SK-N-SH (cell line): ENCODE data around the gene TRIM7. TPM values are rescaled to one million over a fixed set of nuclear protein-coding genes. Genes with fewer than 3 reads are reported as not detected.

Source experiments
- CTCF ChIA-PET: fragments of 300-600, 350-600 bp; formaldehyde crosslinking; extraction: SDS; loops from one replicate; lab custom pipeline; 2021; lab: Yijun Ruan, JAX
- POLR2A ChIA-PET: fragments of 350-600 bp; sonication (Branson Sonifier 250); formaldehyde crosslinking; extraction: SDS; loops from one replicate; lab custom pipeline; 2020; ENCODE audit warnings: antibody characterized with exemption, inconsistent platforms; lab: Yijun Ruan, JAX
- DNase-seq: peaks from one replicate; pipeline ENCODE4 v3.0.0; 2012
- H2AFZ ChIP-seq: fragments of 200-600 bp; sonication (generic); 2 replicates; pipeline ENCODE4 v1.8.1; 2016; ENCODE audit warnings: antibody characterized with exemption, mild to moderate bottlenecking, low read depth
- H3F3A ChIP-seq: fragments of 200-600 bp; sonication (generic); replicated peaks from 2 replicates; pipeline ENCODE3; 2016; ENCODE audit warnings: antibody characterized with exemption, mild to moderate bottlenecking; ENCODE audit not compliant: insufficient read depth
- H3K27ac ChIP-seq, 2 experiments: fragments of 200-500 bp in 1 of 2; fragments of 200-600 bp in 1 of 2; sonication (Bioruptor generic) in 1 of 2; sonication (generic), shearing (Covaris generic) in 1 of 2; 2 replicates each; pipeline versions ENCODE4 v1.5.1 to v1.6.1; 2014 to 2016; ENCODE audit warnings: low read depth in 2 of 2, inconsistent platforms in 1 of 2, low read length in 1 of 2, mild to moderate bottlenecking in 1 of 2, mixed read lengths in 1 of 2
- H3K27me3 ChIP-seq: fragments of 200-600 bp; sonication (generic), shearing (Covaris generic); 2 replicates; pipeline ENCODE4 v1.6.1; 2016; ENCODE audit warnings: mixed run types; ENCODE audit not compliant: insufficient read depth
- H3K36me3 ChIP-seq, 2 experiments: fragments of 200-500 bp in 1 of 2; fragments of 200-600 bp in 1 of 2; sonication (Bioruptor generic) in 1 of 2; sonication (generic) in 1 of 2; replicated peaks in 1 of 2; 2 replicates each; pipeline versions ENCODE3 to v1.5.1; 2014 to 2016; ENCODE audit warnings: low read length in 1 of 2, mild to moderate bottlenecking in 1 of 2; ENCODE audit not compliant: insufficient read depth in 2 of 2, control insufficient read depth in 1 of 2
- H3K4me1 ChIP-seq, 2 experiments: fragments of 200-500 bp in 1 of 2; fragments of 200-600 bp in 1 of 2; sonication (Bioruptor generic) in 1 of 2; sonication (generic), shearing (Covaris generic) in 1 of 2; 2 replicates each; pipeline versions ENCODE4 v1.5.1 to v1.6.1; 2014 to 2016; ENCODE audit warnings: low read depth in 1 of 2, low read length in 1 of 2, mixed run types in 1 of 2; ENCODE audit not compliant: insufficient read depth in 2 of 2, control insufficient read depth in 1 of 2
- H3K4me2 ChIP-seq: fragments of 200-600 bp; sonication (generic), shearing (Covaris generic); 2 replicates; pipeline ENCODE4 v1.6.1; 2017; ENCODE audit warnings: mixed run types
- H3K4me3 ChIP-seq, 2 experiments: fragments of 200-500 bp in 1 of 2; fragments of 200-600 bp in 1 of 2; sonication (Bioruptor generic) in 1 of 2; sonication (generic), shearing (Covaris generic) in 1 of 2; 2 replicates each; pipeline versions ENCODE4 v1.5.1 to v1.8.1; 2014 to 2016; ENCODE audit warnings: low read depth in 2 of 2, inconsistent platforms in 1 of 2, low read length in 1 of 2, mild to moderate bottlenecking in 1 of 2, mixed read lengths in 1 of 2, moderate library complexity in 1 of 2
- H3K79me2 ChIP-seq: fragments of 200-600 bp; sonication (generic); 2 replicates; pipeline ENCODE4 v1.8.1; 2017; ENCODE audit warnings: mild to moderate bottlenecking; ENCODE audit not compliant: insufficient read depth
- H3K9ac ChIP-seq: fragments of 200-600 bp; sonication (generic); 2 replicates; pipeline ENCODE4 v1.6.1; 2017; ENCODE audit warnings: mixed run types
- H3K9me2 ChIP-seq: fragments of 200-600 bp; sonication (generic); 2 replicates; pipeline ENCODE4 v1.6.1; 2017; ENCODE audit warnings: mixed run types
- H3K9me3 ChIP-seq: fragments of 200-600 bp; sonication (generic); 2 replicates; pipeline ENCODE4 v1.6.1; 2017; ENCODE audit warnings: mixed run types, mild to moderate bottlenecking, moderate library complexity
- H4K20me1 ChIP-seq: fragments of 200-600 bp; sonication (generic); 2 replicates; pipeline ENCODE4 v1.6.1; 2017; ENCODE audit warnings: mild to moderate bottlenecking, mixed run types; ENCODE audit not compliant: insufficient read depth
- CHD2 ChIP-seq: fragments of 150-350 bp; IDR thresholded peaks from 2 replicates; pipeline ENCODE4 v1.6.1; 2018; ENCODE audit warnings: low read length; ENCODE audit not compliant: partially characterized antibody
- CTCF ChIP-seq: fragments of 200-600 bp; sonication (generic); IDR thresholded peaks from 2 replicates; pipeline ENCODE4 v1.6.1; 2017; ENCODE audit warnings: antibody characterized with exemption, mild to moderate bottlenecking, moderate library complexity
- FOSL2 ChIP-seq: IDR thresholded peaks from 2 replicates; pipeline ENCODE4 v1.4.0; 2012; ENCODE audit warnings: low read depth, mild to moderate bottlenecking, moderate library complexity, borderline replicate concordance
- FOXJ3 ChIP-seq: sonication (generic); formaldehyde crosslinking; IDR thresholded peaks from 2 replicates; pipeline ENCODE4 v1.5.1; 2020; ENCODE audit warnings: mild to moderate bottlenecking, missing genetic modification reagents
- GATA2 ChIP-seq: sonication (generic); formaldehyde crosslinking; IDR thresholded peaks from 2 replicates; pipeline ENCODE4 v1.5.0; 2020; ENCODE audit warnings: mild to moderate bottlenecking, missing genetic modification reagents
- IRF3 ChIP-seq: fragments of 150-350 bp; IDR thresholded peaks from 2 replicates; pipeline ENCODE4 v1.6.1; 2016; ENCODE audit warnings: mild to moderate bottlenecking, low read depth, low read length
- JUND ChIP-seq: IDR thresholded peaks from 2 replicates; pipeline ENCODE4 v1.4.0; 2012
- MEF2A ChIP-seq: IDR thresholded peaks from 2 replicates; pipeline ENCODE4 v1.4.0; 2012; ENCODE audit warnings: low read depth, borderline replicate concordance
- NFIC ChIP-seq: IDR thresholded peaks from 2 replicates; pipeline ENCODE4 v1.4.0; 2012; ENCODE audit warnings: borderline replicate concordance
- RAD21 ChIP-seq: IDR thresholded peaks from 2 replicates; pipeline ENCODE4 v1.6.1; 2012; ENCODE audit warnings: mild to moderate bottlenecking, low read length
- RCOR1 ChIP-seq: fragments of 150-350 bp; IDR thresholded peaks from 2 replicates; pipeline ENCODE4 v1.6.1; 2017; ENCODE audit warnings: antibody characterized with exemption, low read length
- REST ChIP-seq: IDR thresholded peaks from 2 replicates; pipeline ENCODE4 v1.6.1; 2012; ENCODE audit warnings: mild to moderate bottlenecking, low read depth, low read length, moderate library complexity
- RFX5 ChIP-seq: IDR thresholded peaks from 2 replicates; pipeline ENCODE4 v1.6.1; 2012; ENCODE audit warnings: mild to moderate bottlenecking, improper control_type of control experiment, low read length
- TAF1 ChIP-seq: IDR thresholded peaks from 2 replicates; pipeline ENCODE4 v1.6.1; 2012; ENCODE audit warnings: low read depth, mild to moderate bottlenecking, low read length, moderate library complexity, borderline replicate concordance
- TCF12 ChIP-seq: IDR thresholded peaks from 2 replicates; pipeline ENCODE4 v1.4.0; 2012
- USF1 ChIP-seq: IDR thresholded peaks from 2 replicates; pipeline ENCODE4 v1.4.0; 2012; ENCODE audit warnings: low read depth, borderline replicate concordance
- YY1 ChIP-seq: IDR thresholded peaks from 2 replicates; pipeline ENCODE4 v1.4.0; 2012; ENCODE audit warnings: low read depth, mild to moderate bottlenecking
- WGBS: methylation state at CpG from one replicate; pipeline ENCODE4 v1.1.6; 2017; ENCODE audit warnings: low lambda C conversion rate; 5-methylcytosine and 5-hydroxymethylcytosine counted together
- polyA plus RNA-seq, 3 experiments: library from polyadenylated mRNA; depleted of rRNA; stranded (reverse); fragments of >200 nt; gene quantifications; 2 replicates each; pipeline ENCODE4 v1.2.3, GENCODE V29; 2012

The TRIM7 gene
- polyA plus RNA-seq, 1 of the 3 experiments (the other 2 are of a cell fraction) = 3.5 TPM

- TF ChIP-seq REST (no peak), TAF1 (peak; percentile 19; the same call in 1 of the 2 replicates), CHD2 (peak; percentile 10)
These were observed 16.2 kb downstream of the TRIM7 start (continued) for GRCh38 chr5:181188700-181189362.

- Histone ChIP-seq H3K27ac (peak overlapping the region; percentile 41 to 77; a peak in 3 of 4 replicates), H3K9me3 (no peaks in the 10 kb centered on the region), H3K27me3 (no peaks in the 10 kb centered on the region), H2AFZ (no peak overlapping the region; the same call in 1 of the 2 replicates), H3K4me3 (peak overlapping the region; percentile 91 to 98), H3K79me2 (peaks cover 6% of the 10 kb centered on the region; the same call in 1 of the 2 replicates), H4K20me1 (no peaks in the 10 kb centered on the region), H3F3A (peaks cover 30% of the 10 kb centered on the region), H3K4me1 (peaks cover 0 to 6% of the 10 kb centered on the region in 2 experiments; a peak in 1 of 4 replicates), H3K4me2 (peak overlapping the region; percentile 94), H3K9ac (peak overlapping the region; percentile 74; the same call in 1 of the 2 replicates), H3K36me3 (no peaks in the 10 kb centered on the region), H3K9me2 (no peaks in the 10 kb centered on the region)
- peak; percentile 78 for DNase-seq
- POLR2A ChIA-PET = no interaction called here
- WGBS = 1% methylated on average over 28 of the region's 37 CpGs
- CTCF ChIA-PET = interaction anchor here (1.2 to 7.4 kb wide), 6 partner anchors 14 to 35 kb away, joined by 3 to 72 read pairs (median 4); partner anchors contain the start of genes TRIM41 and TRIM7
- TF ChIP-seq CHD2 = no peak
- TF ChIP-seq RAD21 = no peak
- no peak for TF ChIP-seq USF1
- TF ChIP-seq RCOR1 = peak; percentile 84
- TF ChIP-seq NFIC = peak; percentile 75
- 0 out of 2 replicates have a peak, but pooled peaks have one; percentile 19 for TF ChIP-seq YY1
- TF ChIP-seq FOSL2 = peak; percentile 73
- TF ChIP-seq JUND = no peak
- TF ChIP-seq RFX5 = no peak
- TF ChIP-seq IRF3 = no peak
- no peak for TF ChIP-seq GATA2 (CRISPR knock-in tag)
- 0 out of 2 replicates have a peak, but pooled peaks have one; percentile 8 for TF ChIP-seq FOXJ3
- TF ChIP-seq TCF12 = 0 out of 2 replicates have a peak, but pooled peaks have one; percentile 2
- TF ChIP-seq MEF2A = no peak
- no peak for TF ChIP-seq REST
- peak; percentile 51 for TF ChIP-seq CTCF
These were observed 17.3 kb downstream of the TRIM7 start for GRCh38 chr5:181187500-181188213.
